Liver (tissue), 9 donors: ENCODE results near the gene ZNF628. TPM values are rescaled to one million over a fixed set of nuclear protein-coding genes. Genes with fewer than 3 reads are reported as not detected.

Source experiments
- DNase-seq: peaks from one replicate; pipeline ENCODE4 v3.0.0-alpha.2; 2017; ENCODE audit warnings: low spot score
- H3K27ac ChIP-seq, 2 donors: one replicate each; pipeline ENCODE4 v1.7.0; 2013; ENCODE audit warnings: inconsistent platforms in 2 of 2, low read length in 2 of 2, control low read depth in 1 of 2, low read depth in 1 of 2, mild to moderate bottlenecking in 1 of 2
- H3K27me3 ChIP-seq, 4 donors: one replicate each; pipeline versions ENCODE4 v1.6.1 to v1.7.0; 2013; ENCODE audit warnings: low read length in 3 of 4, inconsistent platforms in 1 of 4, mild to moderate bottlenecking in 1 of 4, moderate library complexity in 1 of 4; ENCODE audit not compliant: control insufficient read depth in 4 of 4, insufficient read depth in 4 of 4
- H3K36me3 ChIP-seq, 4 donors: one replicate each; pipeline versions ENCODE4 v1.6.1 to v1.7.0; 2013; ENCODE audit warnings: low read length in 3 of 4, mild to moderate bottlenecking in 3 of 4, low read depth in 1 of 4, moderate library complexity in 1 of 4; ENCODE audit not compliant: control insufficient read depth in 4 of 4, insufficient read depth in 3 of 4
- H3K4me1 ChIP-seq, 4 donors: one replicate each; pipeline versions ENCODE4 v1.6.1 to v1.7.0; 2013; ENCODE audit warnings: low read length in 3 of 4, mild to moderate bottlenecking in 3 of 4, moderate library complexity in 1 of 4; ENCODE audit not compliant: control insufficient read depth in 4 of 4, insufficient read depth in 4 of 4
- H3K4me3 ChIP-seq, 3 donors: one replicate each; pipeline versions ENCODE4 v1.6.1 to v1.7.0; 2013; ENCODE audit warnings: low read length in 3 of 3, control low read depth in 1 of 3, low read depth in 1 of 3, mild to moderate bottlenecking in 1 of 3
- H3K9ac ChIP-seq, 2 donors: one replicate each; pipeline ENCODE4 v1.7.0; 2013; ENCODE audit warnings: low read length in 2 of 2, mild to moderate bottlenecking in 2 of 2, moderate library complexity in 2 of 2, control low read depth in 1 of 2, low read depth in 1 of 2
- H3K9me3 ChIP-seq, 4 donors: one replicate each; pipeline versions ENCODE4 v1.6.1 to v1.7.0; 2013; ENCODE audit warnings: low read length in 3 of 4; ENCODE audit not compliant: control insufficient read depth in 4 of 4
- ATF3 ChIP-seq: IDR thresholded peaks from 2 replicates; pipeline ENCODE4 v1.6.1; 2016; ENCODE audit warnings: antibody characterized with exemption
- FOXA1 ChIP-seq: IDR thresholded peaks from 2 replicates; pipeline ENCODE4 v1.6.1; 2016; ENCODE audit warnings: antibody characterized with exemption
- GABPA ChIP-seq, 2 donors: IDR thresholded peaks in 1 of 2; conservative IDR thresholded peaks in 1 of 2; 2 replicates each; pipeline ENCODE4 v1.6.1; 2016; ENCODE audit warnings: antibody characterized with exemption in 2 of 2, mild to moderate bottlenecking in 1 of 2, moderate library complexity in 1 of 2
- HNF4A ChIP-seq, 2 donors: conservative IDR thresholded peaks; 2 replicates each; pipeline ENCODE4 v1.6.1; 2016; ENCODE audit warnings: antibody characterized with exemption in 2 of 2, mild to moderate bottlenecking in 2 of 2
- JUND ChIP-seq, 2 donors: IDR thresholded peaks; 2 replicates each; pipeline ENCODE4 v1.6.1; 2016; ENCODE audit warnings: antibody characterized with exemption in 2 of 2
- RAD21 ChIP-seq, 2 donors: IDR thresholded peaks; 2 replicates each; pipeline ENCODE4 v1.6.1; 2016; ENCODE audit warnings: antibody characterized with exemption in 2 of 2, mild to moderate bottlenecking in 2 of 2
- REST ChIP-seq: IDR thresholded peaks from 2 replicates; pipeline ENCODE4 v1.6.1; 2016; ENCODE audit warnings: antibody characterized with exemption, mild to moderate bottlenecking
- RXRA ChIP-seq, 2 donors: IDR thresholded peaks; 2 replicates each; pipeline ENCODE4 v1.6.1; 2017 to 2018; ENCODE audit warnings: antibody characterized with exemption in 2 of 2, mild to moderate bottlenecking in 1 of 2
- SP1 ChIP-seq: IDR thresholded peaks from 2 replicates; pipeline ENCODE4 v1.6.1; 2018; ENCODE audit warnings: antibody characterized with exemption, mild to moderate bottlenecking
- TAF1 ChIP-seq: conservative IDR thresholded peaks from 2 replicates; pipeline ENCODE4 v1.6.1; 2016; ENCODE audit warnings: antibody characterized with exemption, mild to moderate bottlenecking
- YY1 ChIP-seq: IDR thresholded peaks from 2 replicates; pipeline ENCODE4 v1.6.1; 2016; ENCODE audit warnings: antibody characterized with exemption, mild to moderate bottlenecking
- ZBTB33 ChIP-seq: IDR thresholded peaks from 2 replicates; pipeline ENCODE4 v1.6.1; 2016; ENCODE audit warnings: antibody characterized with exemption
- WGBS: extraction: QIAGEN DNeasy Blood & Tissue Kit; methylation state at CpG from one replicate; pipeline ENCODE4 v1.1.7; 2013; 5-methylcytosine and 5-hydroxymethylcytosine counted together
- polyA plus RNA-seq, 2 donors: library from polyadenylated mRNA; stranded (reverse) in 1 of 2; unstranded in 1 of 2; fragments of 200-250 nt in 1 of 2; fragments of >200 nt in 1 of 2; fragmentation: Nextera tagmentation in 1 of 2; extraction: Ambion mirVana in 1 of 2; gene quantifications; one replicate each; pipeline versions ENCODE4 v1.2.1 to v1.2.3, GENCODE V29; 2013 to 2015
- total RNA-seq, 2 donors: library from RNA; depleted of rRNA; stranded (reverse); fragments of >200 nt; gene quantifications; one replicate each; pipeline ENCODE4 v1.2.3, GENCODE V29; 2014
- donor health status: healthy.
- donor health status: healthy.
- donor health status: healthy.
- donor health status: healthy.
- donor health status: healthy.

Gene ZNF628
- total and polyA plus RNA-seq, 4 donors, result 0.99 to 4.4 (median 1.5) TPM

- Histone ChIP-seq H3K36me3 (peaks cover 0 to 7% (median 2%) of the 10 kb centered on the region in 4 donors), H3K27me3 (no peaks in the 10 kb centered on the region), H3K4me3 (peak overlapping the region in 2 of 3 donors; percentile 82 to 86), H3K9me3 (no peaks in the 10 kb centered on the region), H3K27ac (no peak overlapping the region), H3K4me1 (peaks cover 12 to 34% (median 27%) of the 10 kb centered on the region in 4 donors), H3K9ac (no peak overlapping the region)
- no peak for DNase-seq
- TF ChIP-seq JUND (IDR thresholded peaks at IDR 0.05) (no peak), HNF4A (conservative IDR thresholded peaks at IDR 0.05) (no peak), FOXA1 (no peak), YY1 (no peak), SP1 (no peak), RAD21 (IDR thresholded peaks at IDR 0.05) (no peak), ATF3 (no peak), RXRA (IDR thresholded peaks at IDR 0.05) (no peak), REST (no peak), TAF1 (no peak), ZBTB33 (no peak)
- WGBS, result 65% methylated on average over 8 of the region's 8 CpGs
Observed at GRCh38 chr19:55459551-55459949, 16.9 kb upstream of the ZNF628 start.

GRCh38 chr19:55459950-55460657 lies 16.3 kb upstream of the ZNF628 start:
- WGBS, result 13% methylated on average over 16 of the region's 16 CpGs
- Histone ChIP-seq H3K9me3 (no peaks in the 10 kb centered on the region), H3K9ac (no peak overlapping the region), H3K36me3 (peaks cover 0 to 7% (median 2%) of the 10 kb centered on the region in 4 donors), H3K4me1 (peaks cover 12 to 34% (median 27%) of the 10 kb centered on the region in 4 donors), H3K4me3 (peak overlapping the region; percentile 77 to 86 (median 82)), H3K27me3 (no peaks in the 10 kb centered on the region), H3K27ac (peak overlapping the region; percentile 52 to 93)
- no peak for DNase-seq
- TF ChIP-seq TAF1 (no peak), FOXA1 (no peak), ATF3 (no peak), HNF4A (conservative IDR thresholded peaks at IDR 0.05) (peak; percentile 57 to 60), GABPA (IDR thresholded peaks at IDR 0.05 in 1 of 2, conservative IDR thresholded peaks at IDR 0.05 in 1 of 2) (no peak), RAD21 (IDR thresholded peaks at IDR 0.05) (peak in 1 of 2 donors; percentile 5)
